ENCODE measurements around the gene THOC5. TPM values are rescaled to one million over a fixed set of nuclear protein-coding genes. Genes with fewer than 3 reads are reported as not detected.

THOC5 gene
- polyA plus RNA-seq, 1 of the 3 experiments (the other 2 are of a cell fraction): 95.9 TPM

DNA sequence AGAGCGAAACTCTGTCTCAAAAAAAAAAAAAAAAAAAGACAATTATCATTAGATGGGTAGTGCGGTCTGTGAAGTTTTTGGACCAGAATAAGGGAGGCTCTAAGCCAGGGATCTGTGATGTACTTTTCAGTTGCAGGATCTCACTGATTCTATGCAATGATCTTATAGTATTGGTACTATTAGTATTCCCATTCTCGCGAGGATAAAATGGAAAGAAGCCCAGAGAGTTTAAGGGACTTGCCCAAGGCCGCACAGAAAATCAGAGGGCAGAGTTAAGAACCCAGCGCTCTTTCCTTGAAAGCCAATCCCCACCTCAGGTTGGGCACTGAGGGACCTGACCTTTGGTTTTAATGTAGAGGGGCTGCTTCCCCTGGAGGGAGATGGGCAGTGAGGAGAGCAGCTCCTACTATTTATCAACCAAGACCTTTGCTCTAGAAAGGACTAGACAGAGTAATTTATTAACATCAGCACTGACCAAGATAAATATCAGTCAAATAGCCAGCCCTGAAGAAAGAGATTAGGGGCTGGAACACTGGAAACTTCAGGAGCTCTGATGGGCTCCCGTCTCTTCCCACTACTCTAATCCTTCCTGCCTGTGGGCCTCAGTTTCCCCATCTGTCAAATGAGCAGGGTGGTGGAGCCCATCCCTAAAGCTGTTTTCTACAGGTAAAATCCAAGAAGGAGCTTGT, 21.3 kb upstream of the THOC5 start (continued):
- TF ChIP-seq RXRA (IDR thresholded peaks at IDR 0.05; ENCODE audit: borderline replicate concordance, low read depth) (no peak), ELF1 (IDR thresholded peaks at IDR 0.05) (no peak), GABPA (IDR thresholded peaks at IDR 0.05; ENCODE audit: low read depth) (no peak)
- TF ChIP-seq, protein P1, sequence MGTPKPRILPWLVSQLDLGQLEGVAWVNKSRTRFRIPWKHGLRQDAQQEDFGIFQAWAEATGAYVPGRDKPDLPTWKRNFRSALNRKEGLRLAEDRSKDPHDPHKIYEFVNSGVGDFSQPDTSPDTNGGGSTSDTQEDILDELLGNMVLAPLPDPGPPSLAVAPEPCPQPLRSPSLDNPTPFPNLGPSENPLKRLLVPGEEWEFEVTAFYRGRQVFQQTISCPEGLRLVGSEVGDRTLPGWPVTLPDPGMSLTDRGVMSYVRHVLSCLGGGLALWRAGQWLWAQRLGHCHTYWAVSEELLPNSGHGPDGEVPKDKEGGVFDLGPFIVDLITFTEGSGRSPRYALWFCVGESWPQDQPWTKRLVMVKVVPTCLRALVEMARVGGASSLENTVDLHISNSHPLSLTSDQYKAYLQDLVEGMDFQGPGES (IDR thresholded peaks at IDR 0.05; ENCODE audit: low read depth, low read length): no peak

DNA sequence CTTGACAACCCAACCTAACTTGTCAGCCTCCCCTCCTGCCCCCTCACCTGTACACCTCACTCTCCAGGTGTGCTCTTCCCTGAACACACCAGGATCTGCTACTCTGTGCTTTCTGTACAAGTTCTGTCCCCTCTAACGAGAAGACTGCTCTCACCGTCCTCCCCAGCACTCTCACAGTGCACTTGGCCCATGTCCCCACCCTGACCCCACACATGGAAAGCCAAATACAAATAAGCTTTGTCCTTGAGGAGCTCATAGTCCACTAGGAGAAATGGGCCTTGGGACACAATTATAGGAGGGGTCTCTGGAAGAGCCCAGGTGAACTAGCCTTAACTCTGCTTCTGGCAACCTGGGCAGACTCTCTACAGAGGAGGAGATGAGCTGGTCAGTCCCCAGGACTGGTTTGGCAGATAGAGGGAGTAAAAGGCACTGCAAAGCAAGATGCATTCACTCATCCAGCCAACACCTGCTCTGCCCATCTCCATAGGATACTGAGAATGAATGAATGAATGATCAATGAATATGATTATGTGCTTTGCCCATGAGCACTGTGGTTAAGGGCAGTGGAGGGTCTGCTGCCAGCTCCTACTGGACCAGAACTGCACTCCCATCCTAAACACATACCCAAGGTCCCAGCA, 17.5 kb upstream of the THOC5 start:
- Histone ChIP-seq H3K27ac (ENCODE audit: low read depth in 2 of 2, low read length in 1 of 2) (no peak overlapping the region), H3K9me2 (no peaks in the 10 kb centered on the region), H4K20me1 (ENCODE audit: insufficient read depth) (no peaks in the 10 kb centered on the region), H3K36me3 (replicated peaks in 1 of 2; ENCODE audit: control insufficient read depth in 1 of 2, insufficient read depth in 2 of 2, low read length in 1 of 2) (peaks cover 8 to 19% of the 10 kb centered on the region in 2 experiments), H3K27me3 (ENCODE audit: insufficient read depth) (no peaks in the 10 kb centered on the region), H3K4me1 (ENCODE audit: control insufficient read depth in 1 of 2, insufficient read depth in 2 of 2, low read depth in 1 of 2, low read length in 1 of 2) (no peaks in the 10 kb centered on the region), H3K9ac (no peak overlapping the region), H3K9me3 (no peaks in the 10 kb centered on the region), H2AFZ (ENCODE audit: low read depth) (no peak overlapping the region), H3K4me2 (no peak overlapping the region), H3K4me3 (ENCODE audit: low read depth in 2 of 2, low read length in 1 of 2) (no peak overlapping the region), H3K79me2 (ENCODE audit: insufficient read depth) (no peaks in the 10 kb centered on the region), H3F3A (replicated peaks; ENCODE audit: insufficient read depth) (no peaks in the 10 kb centered on the region)
- ChIA-PET POLR2A (interaction anchor here (0.5 to 1.0 kb wide), 2 partner anchors 17 to 96 kb away, joined by 3 read pairs; partner anchors contain the start of gene THOC5), CTCF (interaction anchor here (1.4 to 1.8 kb wide), 3 partner anchors 10 to 18 kb away, joined by 3 to 7 read pairs (median 4); partner anchors contain the start of gene THOC5)
- no peak for DNase-seq
- TF ChIP-seq TAF1 (IDR thresholded peaks at IDR 0.05; ENCODE audit: borderline replicate concordance, low read depth, low read length): no peak
- no peak for TF ChIP-seq NFIC (IDR thresholded peaks at IDR 0.05; ENCODE audit: borderline replicate concordance)
- TF ChIP-seq TCF12 (IDR thresholded peaks at IDR 0.05): no peak
- TF ChIP-seq CHD2 (IDR thresholded peaks at IDR 0.05; ENCODE audit: low read length, partially characterized antibody): no peak
- no peak for TF ChIP-seq MXI1 (IDR thresholded peaks at IDR 0.05; ENCODE audit: low read depth, low read length)
- 94% methylated on average over 2 of the region's 2 CpGs for WGBS (ENCODE audit: low lambda C conversion rate)

DNA sequence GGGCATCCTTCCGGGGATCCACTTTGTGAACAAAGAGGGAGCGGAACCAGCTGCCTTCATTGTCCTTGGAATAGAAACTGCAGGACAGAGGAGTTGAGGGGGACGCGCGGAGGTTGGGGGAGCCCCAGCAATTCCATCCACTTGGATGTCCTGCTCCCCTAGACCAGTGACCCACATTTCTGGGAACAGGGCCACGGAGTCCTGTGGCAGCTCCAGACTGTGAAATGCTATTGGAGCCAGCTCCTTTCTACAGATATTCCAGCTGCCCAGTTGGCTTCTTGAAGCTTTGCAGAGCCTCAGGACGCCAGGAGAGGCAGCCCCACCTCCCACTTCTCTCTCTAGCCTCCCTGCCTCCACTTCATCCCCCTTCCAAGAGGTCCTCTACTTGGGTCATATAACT, 16.9 kb upstream of the THOC5 start:
- CTCF ChIA-PET: interaction anchor here (1.4 to 1.8 kb wide), 3 partner anchors 10 to 19 kb away, joined by 3 to 7 read pairs (median 4); partner anchors contain the start of gene THOC5
- H3K4me3 ChIP-seq (ENCODE audit: low read depth in 2 of 2, low read length in 1 of 2): no peak overlapping the region
- 94% methylated on average over 6 of the region's 7 CpGs for WGBS (ENCODE audit: low lambda C conversion rate)

More for the DNA sequence above, 16.9 kb upstream of the THOC5 start:
- H3K79me2 ChIP-seq (ENCODE audit: insufficient read depth): no peaks in the 10 kb centered on the region
- H3K9me2 ChIP-seq: no peaks in the 10 kb centered on the region
- H3K27ac ChIP-seq (ENCODE audit: low read depth in 2 of 2, low read length in 1 of 2): no peak overlapping the region
- H3F3A ChIP-seq (replicated peaks; ENCODE audit: insufficient read depth): no peaks in the 10 kb centered on the region
- H3K4me2 ChIP-seq: no peak overlapping the region
- POLR2A ChIA-PET: interaction anchor here (1.0 kb wide), 1 partner anchor 17 kb away, joined by 3 read pairs; the partner anchor contains the start of gene THOC5
- H4K20me1 ChIP-seq (ENCODE audit: insufficient read depth): no peaks in the 10 kb centered on the region
- H3K4me1 ChIP-seq (ENCODE audit: control insufficient read depth in 1 of 2, insufficient read depth in 2 of 2, low read depth in 1 of 2, low read length in 1 of 2): no peaks in the 10 kb centered on the region
- no peak for DNase-seq
- H3K36me3 ChIP-seq (replicated peaks in 1 of 2; ENCODE audit: control insufficient read depth in 1 of 2, insufficient read depth in 2 of 2, low read length in 1 of 2): peaks cover 8 to 21% of the 10 kb centered on the region in 2 experiments
- H2AFZ ChIP-seq (ENCODE audit: low read depth): no peak overlapping the region
- no peaks in the 10 kb centered on the region for H3K9me3 ChIP-seq
- H3K27me3 ChIP-seq (ENCODE audit: insufficient read depth): no peaks in the 10 kb centered on the region
- TF ChIP-seq, protein P2, sequence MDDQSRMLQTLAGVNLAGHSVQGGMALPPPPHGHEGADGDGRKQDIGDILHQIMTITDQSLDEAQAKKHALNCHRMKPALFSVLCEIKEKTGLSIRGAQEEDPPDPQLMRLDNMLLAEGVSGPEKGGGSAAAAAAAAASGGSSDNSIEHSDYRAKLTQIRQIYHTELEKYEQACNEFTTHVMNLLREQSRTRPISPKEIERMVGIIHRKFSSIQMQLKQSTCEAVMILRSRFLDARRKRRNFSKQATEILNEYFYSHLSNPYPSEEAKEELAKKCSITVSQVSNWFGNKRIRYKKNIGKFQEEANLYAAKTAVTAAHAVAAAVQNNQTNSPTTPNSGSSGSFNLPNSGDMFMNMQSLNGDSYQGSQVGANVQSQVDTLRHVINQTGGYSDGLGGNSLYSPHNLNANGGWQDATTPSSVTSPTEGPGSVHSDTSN (IDR thresholded peaks at IDR 0.05): no peak
- TF ChIP-seq, protein P3, sequence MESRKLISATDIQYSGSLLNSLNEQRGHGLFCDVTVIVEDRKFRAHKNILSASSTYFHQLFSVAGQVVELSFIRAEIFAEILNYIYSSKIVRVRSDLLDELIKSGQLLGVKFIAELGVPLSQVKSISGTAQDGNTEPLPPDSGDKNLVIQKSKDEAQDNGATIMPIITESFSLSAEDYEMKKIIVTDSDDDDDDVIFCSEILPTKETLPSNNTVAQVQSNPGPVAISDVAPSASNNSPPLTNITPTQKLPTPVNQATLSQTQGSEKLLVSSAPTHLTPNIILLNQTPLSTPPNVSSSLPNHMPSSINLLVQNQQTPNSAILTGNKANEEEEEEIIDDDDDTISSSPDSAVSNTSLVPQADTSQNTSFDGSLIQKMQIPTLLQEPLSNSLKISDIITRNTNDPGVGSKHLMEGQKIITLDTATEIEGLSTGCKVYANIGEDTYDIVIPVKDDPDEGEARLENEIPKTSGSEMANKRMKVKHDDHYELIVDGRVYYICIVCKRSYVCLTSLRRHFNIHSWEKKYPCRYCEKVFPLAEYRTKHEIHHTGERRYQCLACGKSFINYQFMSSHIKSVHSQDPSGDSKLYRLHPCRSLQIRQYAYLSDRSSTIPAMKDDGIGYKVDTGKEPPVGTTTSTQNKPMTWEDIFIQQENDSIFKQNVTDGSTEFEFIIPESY (IDR thresholded peaks at IDR 0.05; ENCODE audit: borderline replicate concordance, low read depth): no peak
- TF ChIP-seq GABPA (IDR thresholded peaks at IDR 0.05; ENCODE audit: low read depth) (no peak), JUND (IDR thresholded peaks at IDR 0.05) (no peak)
- TF ChIP-seq, protein P4, sequence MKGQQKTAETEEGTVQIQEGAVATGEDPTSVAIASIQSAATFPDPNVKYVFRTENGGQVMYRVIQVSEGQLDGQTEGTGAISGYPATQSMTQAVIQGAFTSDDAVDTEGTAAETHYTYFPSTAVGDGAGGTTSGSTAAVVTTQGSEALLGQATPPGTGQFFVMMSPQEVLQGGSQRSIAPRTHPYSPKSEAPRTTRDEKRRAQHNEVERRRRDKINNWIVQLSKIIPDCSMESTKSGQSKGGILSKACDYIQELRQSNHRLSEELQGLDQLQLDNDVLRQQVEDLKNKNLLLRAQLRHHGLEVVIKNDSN (IDR thresholded peaks at IDR 0.05; ENCODE audit: borderline replicate concordance, low read depth): no peak
- no peak overlapping the region for H3K9ac ChIP-seq
